ENCODE results near the gene C15orf62. TPM values are rescaled to one million over a fixed set of nuclear protein-coding genes. Genes with fewer than 3 reads are reported as not detected.

Gene C15orf62
- total RNA-seq, 5 donors from 2014 or later (not counting 1 experiment from before 2014, with no cell fraction given): 0.60 to 3.2 (median 2.4) TPM

DNA sequence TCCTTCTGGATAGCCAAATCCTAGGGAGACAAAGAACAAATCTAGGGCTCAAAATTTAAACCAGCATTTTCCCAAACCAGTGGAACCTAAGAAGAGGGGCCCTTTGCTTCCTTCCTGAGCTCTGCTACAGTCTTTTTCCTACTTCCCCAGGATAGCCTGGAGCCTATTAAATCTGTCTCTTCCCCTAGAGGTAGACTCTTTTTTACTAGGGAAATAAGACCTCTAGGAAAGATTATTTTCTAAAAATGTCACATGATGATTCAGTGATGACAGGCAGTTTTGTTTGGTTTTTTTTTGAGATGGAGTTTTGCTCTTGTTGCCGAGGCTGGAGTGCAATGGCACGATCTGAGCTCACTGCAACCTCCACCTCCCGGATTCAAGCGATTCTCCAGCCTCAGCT, 33.2 kb upstream of the C15orf62 start:
- Histone ChIP-seq H3K4me3 (ENCODE audit: control insufficient read depth in 1 of 2, extremely low read depth in 1 of 2, low read length in 1 of 2) (no peak overlapping the region), H3K36me3 (ENCODE audit: control insufficient read depth in 2 of 2, extremely low read depth in 1 of 2, insufficient read depth in 1 of 2, low read length in 1 of 2) (peaks cover 8 to 69% of the 10 kb centered on the region in 2 donors), H3K4me1 (ENCODE audit: control insufficient read depth in 1 of 2, extremely low read depth in 1 of 2, insufficient read depth in 2 of 2, low read length in 2 of 2) (no peaks in the 10 kb centered on the region), H3K27me3 (replicated peaks in 1 of 2; ENCODE audit: control insufficient read depth in 2 of 2, extremely low read depth in 1 of 2, insufficient read depth in 2 of 2, low read length in 1 of 2) (no peaks in the 10 kb centered on the region), H3K27ac (ENCODE audit: low read length) (no peak overlapping the region), H3K9me3 (no peaks in the 10 kb centered on the region)
- Mint-ChIP-seq H3K9me3 (no peaks in the 10 kb centered on the region), H3K4me3 (no peak overlapping the region), H3K27ac (peak overlapping the region in 1 of 2 donors; percentile 28), H3K36me3 (peaks cover 29% of the 10 kb centered on the region), H3K4me1 (no peaks in the 10 kb centered on the region), H3K27me3 (no peaks in the 10 kb centered on the region)
- no peak for ATAC-seq (replicated peaks in 1 of 4)
- DNase-seq: no peak
- CTCF ChIA-PET: interaction anchor here in 1 of 2 donors (0.5 kb wide), 1 partner anchor 65 kb away, joined by 3 read pairs; no protein-coding TSS in a partner anchor
- WGBS (ENCODE audit: insufficient coverage): 91% methylated on average over 4 of the region's 4 CpGs
- POLR2A ChIA-PET: interaction anchor here (0.6 to 0.7 kb wide), 3 partner anchors 66 to 524 kb away, joined by 3 read pairs; no protein-coding TSS in a partner anchor

DNA sequence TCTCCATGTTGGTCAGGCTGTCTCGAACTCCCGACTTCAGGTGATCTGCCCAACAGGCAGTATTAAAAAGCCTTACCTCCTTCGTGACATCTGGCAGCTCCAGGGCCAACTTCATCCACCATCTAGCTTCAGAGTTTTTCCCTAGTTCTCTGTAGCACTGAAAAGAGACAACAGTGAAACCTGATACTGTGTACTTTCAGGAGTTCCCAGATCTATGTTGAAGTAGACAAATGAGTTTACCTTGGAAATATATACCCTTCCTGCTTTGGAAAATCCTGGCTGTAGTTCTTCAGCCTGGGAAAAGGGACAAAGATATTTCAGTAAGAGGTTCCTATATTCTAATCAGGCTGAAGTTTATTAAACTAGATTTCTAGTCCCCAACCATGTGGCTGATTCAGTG, 32.7 kb upstream of the C15orf62 start:
- Mint-ChIP-seq H3K4me1 (no peaks in the 10 kb centered on the region), H3K27me3 (no peaks in the 10 kb centered on the region), H3K36me3 (peaks cover 29% of the 10 kb centered on the region), H3K9me3 (no peaks in the 10 kb centered on the region), H3K4me3 (no peak overlapping the region), H3K27ac (no peak overlapping the region)
- ATAC-seq (replicated peaks in 1 of 4): no peak
- Histone ChIP-seq H3K27me3 (replicated peaks in 1 of 2; ENCODE audit: control insufficient read depth in 2 of 2, extremely low read depth in 1 of 2, insufficient read depth in 2 of 2, low read length in 1 of 2) (no peaks in the 10 kb centered on the region), H3K4me3 (ENCODE audit: control insufficient read depth in 1 of 2, extremely low read depth in 1 of 2, low read length in 1 of 2) (no peak overlapping the region), H3K9me3 (no peaks in the 10 kb centered on the region), H3K27ac (ENCODE audit: low read length) (no peak overlapping the region), H3K36me3 (ENCODE audit: control insufficient read depth in 2 of 2, extremely low read depth in 1 of 2, insufficient read depth in 1 of 2, low read length in 1 of 2) (peaks cover 11 to 64% of the 10 kb centered on the region in 2 donors), H3K4me1 (ENCODE audit: control insufficient read depth in 1 of 2, extremely low read depth in 1 of 2, insufficient read depth in 2 of 2, low read length in 2 of 2) (no peaks in the 10 kb centered on the region)
- no peak for DNase-seq
- no CpG with 5 or more reads among the region's 3 CpGs for WGBS (ENCODE audit: insufficient coverage)
- ChIA-PET CTCF (no interaction called here), POLR2A (interaction anchor here (0.6 to 0.7 kb wide), 4 partner anchors 66 to 524 kb away, joined by 3 to 4 read pairs (median 3); no protein-coding TSS in a partner anchor)

DNA sequence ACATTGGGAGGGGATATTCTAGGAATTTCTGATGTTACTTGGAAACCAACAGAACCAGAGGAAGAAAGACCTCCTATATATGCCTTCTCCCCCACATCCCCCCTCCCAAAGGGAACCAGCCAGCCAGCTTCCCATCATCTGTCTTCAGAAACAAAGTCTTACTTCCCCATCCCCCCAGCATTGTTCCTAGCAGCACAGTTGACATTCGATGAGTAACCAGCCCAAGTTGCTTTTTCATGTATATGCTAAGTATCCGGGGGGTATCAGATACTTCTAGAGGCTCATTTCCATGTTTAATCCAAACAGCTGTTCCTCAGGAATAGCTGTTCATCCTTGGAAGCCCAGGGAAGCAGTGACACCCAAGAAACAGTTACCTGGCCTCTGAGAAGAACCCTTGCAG, 30.7 kb upstream of the C15orf62 start:
- ATAC-seq (replicated peaks in 1 of 4): no peak
- peaks cover 0 to 12% of the 10 kb centered on the region in 2 experiments for H3K4me1 ChIP-seq (ENCODE audit: control insufficient read depth in 1 of 2, extremely low read depth in 1 of 2, insufficient read depth in 2 of 2, low read length in 2 of 2)
- peaks cover 38% of the 10 kb centered on the region for H3K36me3 Mint-ChIP-seq

DNA sequence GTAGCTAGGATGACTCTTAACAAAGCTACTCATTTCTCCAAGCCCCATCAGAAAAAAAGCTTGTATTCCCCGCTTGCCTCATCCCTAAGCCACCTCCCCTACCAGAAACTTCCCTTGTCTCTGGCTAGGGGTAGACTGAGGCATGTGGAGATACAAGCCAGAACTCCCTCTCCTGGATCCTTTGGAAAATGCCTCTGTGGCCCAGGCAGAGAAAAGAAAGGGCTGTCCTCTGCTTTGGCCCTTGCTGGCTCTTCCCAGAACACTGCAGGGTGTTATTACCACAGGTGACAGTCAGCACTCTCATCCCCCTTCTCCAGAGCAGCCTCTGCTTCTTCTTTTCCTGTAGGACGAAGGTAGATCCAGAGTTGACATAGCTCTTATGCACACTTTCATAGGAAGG, 29.9 kb upstream of the C15orf62 start:
- no peaks in the 10 kb centered on the region for H3K9me3 ChIP-seq
- H3K27me3 ChIP-seq (replicated peaks in 1 of 2; ENCODE audit: control insufficient read depth in 2 of 2, extremely low read depth in 1 of 2, insufficient read depth in 2 of 2, low read length in 1 of 2): no peaks in the 10 kb centered on the region
- H3K4me3 Mint-ChIP-seq: no peak overlapping the region
- H3K4me1 ChIP-seq (ENCODE audit: control insufficient read depth in 1 of 2, extremely low read depth in 1 of 2, insufficient read depth in 2 of 2, low read length in 2 of 2): peaks cover 0 to 20% of the 10 kb centered on the region in 2 experiments
- H3K36me3 ChIP-seq (ENCODE audit: control insufficient read depth in 2 of 2, extremely low read depth in 1 of 2, insufficient read depth in 1 of 2, low read length in 1 of 2): peaks cover 20 to 72% of the 10 kb centered on the region in 2 donors
- peaks cover 40% of the 10 kb centered on the region for H3K36me3 Mint-ChIP-seq
- no peak overlapping the region for H3K27ac ChIP-seq (ENCODE audit: low read length)
- peaks cover 0 to 17% (median 6%) of the 10 kb centered on the region in 3 donors for H3K4me1 Mint-ChIP-seq
- CTCF ChIA-PET: interaction anchor here (0.9 to 1.2 kb wide), 2 partner anchors 77 to 83 kb away, joined by 3 to 4 read pairs; no protein-coding TSS in a partner anchor
- H3K9me3 Mint-ChIP-seq: no peaks in the 10 kb centered on the region
- DNase-seq (no peak), ATAC-seq (replicated peaks in 1 of 4) (no peak)
- WGBS (ENCODE audit: insufficient coverage): no CpG with 5 or more reads among the region's 2 CpGs
- POLR2A ChIA-PET: interaction anchor here in 1 of 2 donors (0.6 kb wide), 1 partner anchor 643 kb away, joined by 3 read pairs; no protein-coding TSS in a partner anchor
- no peak overlapping the region for H3K4me3 ChIP-seq (ENCODE audit: control insufficient read depth in 1 of 2, extremely low read depth in 1 of 2, low read length in 1 of 2)
- H3K27me3 Mint-ChIP-seq: no peaks in the 10 kb centered on the region
- no peak overlapping the region for H3K27ac Mint-ChIP-seq

More for the DNA sequence above, 30.7 kb upstream of the C15orf62 start:
- Mint-ChIP-seq H3K27ac (no peak overlapping the region), H3K9me3 (no peaks in the 10 kb centered on the region), H3K27me3 (no peaks in the 10 kb centered on the region), H3K4me3 (no peak overlapping the region), H3K4me1 (peaks cover 0 to 10% (median 4%) of the 10 kb centered on the region in 3 donors)
- 89% methylated on average over 2 of the region's 2 CpGs for WGBS (ENCODE audit: insufficient coverage)
- no peak overlapping the region for H3K4me3 ChIP-seq (ENCODE audit: control insufficient read depth in 1 of 2, extremely low read depth in 1 of 2, low read length in 1 of 2)
- DNase-seq: no peak
- H3K27ac ChIP-seq (ENCODE audit: low read length): no peak overlapping the region
- H3K36me3 ChIP-seq (ENCODE audit: control insufficient read depth in 2 of 2, extremely low read depth in 1 of 2, insufficient read depth in 1 of 2, low read length in 1 of 2): peaks cover 20 to 75% of the 10 kb centered on the region in 2 donors
- CTCF ChIA-PET: interaction anchor here (0.9 to 1.2 kb wide), 2 partner anchors 76 to 82 kb away, joined by 3 to 4 read pairs; no protein-coding TSS in a partner anchor
- POLR2A ChIA-PET: interaction anchor here (0.6 kb wide), 2 partner anchors 87 to 642 kb away, joined by 3 read pairs; no protein-coding TSS in a partner anchor
- no peaks in the 10 kb centered on the region for H3K27me3 ChIP-seq (replicated peaks in 1 of 2; ENCODE audit: control insufficient read depth in 2 of 2, extremely low read depth in 1 of 2, insufficient read depth in 2 of 2, low read length in 1 of 2)
- H3K9me3 ChIP-seq: no peaks in the 10 kb centered on the region

DNA sequence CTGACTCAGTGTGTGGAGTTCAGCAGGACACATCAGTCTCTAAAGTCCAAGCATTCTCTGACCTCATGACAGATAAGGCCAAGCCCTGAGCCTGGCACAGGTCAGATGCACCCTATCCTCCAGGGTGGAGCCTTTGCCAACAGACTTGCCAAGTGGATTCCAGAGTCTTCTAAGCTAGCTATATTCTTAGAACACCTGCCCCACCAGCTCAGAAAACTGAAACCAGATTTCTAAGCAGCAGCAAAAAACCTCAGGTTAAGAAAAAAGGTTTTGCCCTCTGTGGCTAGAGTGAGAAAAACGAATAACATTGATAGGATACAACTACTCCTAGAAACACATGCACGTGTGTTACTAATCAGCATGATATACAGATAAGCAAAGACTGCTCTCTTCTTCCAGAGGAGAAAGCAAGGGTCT, 26.3 kb upstream of the C15orf62 start:
- Histone ChIP-seq H3K4me1 (ENCODE audit: control insufficient read depth in 1 of 2, extremely low read depth in 1 of 2, insufficient read depth in 2 of 2, low read length in 2 of 2) (peaks cover 0 to 22% of the 10 kb centered on the region in 2 experiments), H3K4me3 (ENCODE audit: control insufficient read depth in 1 of 2, extremely low read depth in 1 of 2, low read length in 1 of 2) (no peak overlapping the region), H3K27ac (ENCODE audit: low read length) (peak overlapping the region; percentile 80), H3K27me3 (replicated peaks in 1 of 2; ENCODE audit: control insufficient read depth in 2 of 2, extremely low read depth in 1 of 2, insufficient read depth in 2 of 2, low read length in 1 of 2) (no peaks in the 10 kb centered on the region), H3K9me3 (no peaks in the 10 kb centered on the region), H3K36me3 (ENCODE audit: control insufficient read depth in 2 of 2, extremely low read depth in 1 of 2, insufficient read depth in 1 of 2, low read length in 1 of 2) (peaks cover 28 to 66% of the 10 kb centered on the region in 2 donors)
- peaks cover 40% of the 10 kb centered on the region for H3K36me3 Mint-ChIP-seq
- no peak overlapping the region for H3K4me3 Mint-ChIP-seq
- 17% methylated on average over 1 of the region's 2 CpGs for WGBS (ENCODE audit: insufficient coverage)
- no peaks in the 10 kb centered on the region for H3K27me3 Mint-ChIP-seq
- POLR2A ChIA-PET: interaction anchor here in 1 of 2 donors (0.5 to 1.3 kb wide), 6 partner anchors 10 to 179 kb away, joined by 3 to 7 read pairs (median 3); partner anchors contain the start of genes CCDC32 and RAD51
- DNase-seq (peak in 1 of 35 experiments; percentile 2), ATAC-seq (replicated peaks in 1 of 4) (peak in 3 of 4 experiments; percentile 8 to 44 (median 10))
- no peaks in the 10 kb centered on the region for H3K9me3 Mint-ChIP-seq
- H3K27ac Mint-ChIP-seq: peak overlapping the region; percentile 91 to 93
- H3K4me1 Mint-ChIP-seq: peaks cover 0 to 22% (median 6%) of the 10 kb centered on the region in 3 donors
- CTCF ChIA-PET: interaction anchor here in 1 of 2 donors (0.9 to 2.0 kb wide), 9 partner anchors 9 to 154 kb away, joined by 3 to 14 read pairs (median 8); partner anchors contain the start of genes RAD51 and VPS18

DNA sequence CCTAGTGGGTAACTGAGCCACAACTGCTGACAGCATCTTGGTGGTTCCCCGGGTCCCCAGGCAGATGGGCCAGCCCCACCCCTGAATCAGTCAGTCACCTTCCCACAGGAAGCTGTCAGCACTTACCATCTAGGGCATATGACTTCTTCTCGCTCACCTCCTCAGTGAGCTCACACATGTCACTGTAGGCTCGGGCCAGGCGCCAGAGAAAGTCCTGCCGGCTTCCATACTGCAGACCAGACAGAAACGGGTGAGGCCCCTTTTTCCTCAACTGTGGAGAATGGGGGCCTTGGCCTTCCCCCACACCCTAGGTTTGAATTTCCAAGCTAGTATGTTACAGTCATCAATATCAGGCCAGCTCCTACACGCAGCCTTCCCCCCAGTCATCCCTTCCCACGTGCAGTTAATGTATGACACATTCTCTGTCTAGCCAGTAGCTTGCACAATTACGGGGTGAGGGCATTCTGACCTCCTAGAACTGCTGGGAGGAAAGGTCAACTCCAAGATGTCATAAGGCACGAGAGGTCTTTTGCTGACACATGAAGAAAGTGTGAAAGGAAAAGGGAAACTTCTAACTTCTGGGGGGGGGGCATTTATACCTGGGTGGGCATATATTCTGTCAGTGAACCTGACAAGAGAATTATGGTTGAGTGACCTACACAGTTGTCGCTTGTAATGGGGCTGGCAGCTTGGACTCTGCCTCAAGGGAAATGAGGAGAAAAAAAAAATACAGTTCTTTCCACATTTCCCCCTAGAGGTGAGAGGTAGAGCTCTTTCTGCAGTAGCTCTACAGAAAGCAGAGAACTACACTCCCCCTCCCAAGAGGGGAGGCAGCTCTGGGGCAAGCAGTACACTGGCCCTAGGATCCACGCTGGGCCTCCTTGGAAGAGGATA, 25.6 kb upstream of the C15orf62 start:
- peaks cover 0 to 22% of the 10 kb centered on the region in 2 experiments for H3K4me1 ChIP-seq (ENCODE audit: control insufficient read depth in 1 of 2, extremely low read depth in 1 of 2, insufficient read depth in 2 of 2, low read length in 2 of 2)
- POLR2A ChIA-PET: interaction anchor here (0.5 to 1.3 kb wide), 9 partner anchors 10 to 179 kb away, joined by 3 to 7 read pairs (median 3); partner anchors contain the start of genes CCDC32 (in 1 of the 2) and RAD51 (in 1 of the 2)
- H3K4me3 Mint-ChIP-seq: no peak overlapping the region
- no peaks in the 10 kb centered on the region for H3K9me3 Mint-ChIP-seq
- no peaks in the 10 kb centered on the region for H3K27me3 Mint-ChIP-seq
- no peaks in the 10 kb centered on the region for H3K9me3 ChIP-seq
- peak overlapping the region; percentile 91 to 93 for H3K27ac Mint-ChIP-seq
- no peak overlapping the region for H3K4me3 ChIP-seq (ENCODE audit: control insufficient read depth in 1 of 2, extremely low read depth in 1 of 2, low read length in 1 of 2)
- WGBS (ENCODE audit: insufficient coverage): 35% methylated on average over 7 of the region's 12 CpGs
- DNase-seq (peak in 34 of 35 experiments; percentile 33 to 85 (median 55)), ATAC-seq (replicated peaks in 1 of 4) (peak; percentile 90 to 99 (median 94))
- H3K36me3 Mint-ChIP-seq: peaks cover 34% of the 10 kb centered on the region
- H3K36me3 ChIP-seq (ENCODE audit: control insufficient read depth in 2 of 2, extremely low read depth in 1 of 2, insufficient read depth in 1 of 2, low read length in 1 of 2): peaks cover 28 to 63% of the 10 kb centered on the region in 2 donors
- peak overlapping the region; percentile 80 for H3K27ac ChIP-seq (ENCODE audit: low read length)
- CTCF ChIA-PET: interaction anchor here in 1 of 2 donors (0.6 to 2.0 kb wide), 11 partner anchors 9 to 155 kb away, joined by 3 to 14 read pairs (median 7); partner anchors contain the start of genes RAD51 and VPS18
- peaks cover 0 to 22% (median 6%) of the 10 kb centered on the region in 3 donors for H3K4me1 Mint-ChIP-seq
- no peaks in the 10 kb centered on the region for H3K27me3 ChIP-seq (replicated peaks in 1 of 2; ENCODE audit: control insufficient read depth in 2 of 2, extremely low read depth in 1 of 2, insufficient read depth in 2 of 2, low read length in 1 of 2)
